Erythroblast (primary cell): Measurements from ENCODE around the gene KRT14.
"Not testable (repeated sequence)": the region's sequence is repeated elsewhere in the genome, so short reads cannot be mapped to it uniquely, and the experiment has no call there.

Source experiments
- DNase-seq, 2 experiments: peaks; one replicate each; lab custom pipeline; 2025; lab: John Stamatoyannopoulos, UW
- GATA1 ChIP-seq: IDR thresholded peaks from 2 replicates; pipeline ENCODE4 v1.6.1; 2011; ENCODE audit warnings: low read depth, mild to moderate bottlenecking, control low read depth, low read length, moderate library complexity
- POLR2A ChIP-seq: IDR thresholded peaks from 2 replicates; pipeline ENCODE4 v1.6.1; 2011; ENCODE audit warnings: mild to moderate bottlenecking, low read length

The KRT14 gene

GRCh38 chr17:41619036-41619926, 32.6 kb upstream of the KRT14 start:
- TF ChIP-seq POLR2A (no peak), GATA1 (no peak)

GRCh38 chr17:41618341-41619035, 31.8 kb upstream of the KRT14 start:
- no peak for DNase-seq
- TF ChIP-seq GATA1, result no peak
- no peak for TF ChIP-seq POLR2A

More at GRCh38 chr17:41619036-41619926, 32.6 kb upstream of the KRT14 start:
- no peak for DNase-seq

- no peak for TF ChIP-seq GATA1
- DNase-seq, result no peak
These were observed 31.0 kb upstream of the KRT14 start for GRCh38 chr17:41617698-41618097.

GRCh38 chr17:41617136-41617535, 30.4 kb upstream of the KRT14 start:
- no peak for TF ChIP-seq GATA1
- no peak for TF ChIP-seq POLR2A
- no peak for DNase-seq

GRCh38 chr17:41616486-41616885, 29.8 kb upstream of the KRT14 start:
- DNase-seq, result not testable (repeated sequence)

- no peak for DNase-seq
- no peak for TF ChIP-seq POLR2A
These were observed 28.8 kb upstream of the KRT14 start for GRCh38 chr17:41615454-41615853.

- not testable (repeated sequence) for DNase-seq
These were observed 28.1 kb upstream of the KRT14 start for GRCh38 chr17:41614767-41615166.

- no peak for DNase-seq
- TF ChIP-seq GATA1 (no peak), POLR2A (no peak)
These were observed 27.4 kb upstream of the KRT14 start for GRCh38 chr17:41614098-41614497.

- TF ChIP-seq POLR2A (no peak), GATA1 (no peak)
- no peak for DNase-seq
These were observed 26.8 kb upstream of the KRT14 start for GRCh38 chr17:41613277-41614082.

GRCh38 chr17:41612376-41613160, 25.9 kb upstream of the KRT14 start, which contains the start of gene KRT16:
Gene KRT16, minus strand, starts transcription at chr17:41612767. Its CDS starts 79 bp downstream, at chr17:41612688.
- not testable (repeated sequence) for DNase-seq

GRCh38 chr17:41610965-41611640, 24.4 kb upstream of the KRT14 start:
- DNase-seq, result no peak
- TF ChIP-seq GATA1, result no peak

- not testable (repeated sequence) for DNase-seq
These were observed 23.4 kb upstream of the KRT14 start for GRCh38 chr17:41610061-41610517.

GRCh38 chr17:41606930-41607329, 20.2 kb upstream of the KRT14 start:
- not testable (repeated sequence) for DNase-seq
